ENCODE data around the gene C6orf89.
A peak's percentile ranks its signal among the peaks of the same experiment; 100 is the strongest.

The C6orf89 gene

GRCh38 chr6:36975231-36976006, 89.7 kb downstream of the C6orf89 start:
- no peak for DNase-seq (ENCODE audit: low read depth)
- TF ChIP-seq CTCF (IDR thresholded peaks at IDR 0.05; ENCODE audit: low read depth, low read length, missing control alignments), result no peak
- H3K4me3 ChIP-seq (ENCODE audit: low read depth, low read length), result no peak overlapping the region

DNA sequence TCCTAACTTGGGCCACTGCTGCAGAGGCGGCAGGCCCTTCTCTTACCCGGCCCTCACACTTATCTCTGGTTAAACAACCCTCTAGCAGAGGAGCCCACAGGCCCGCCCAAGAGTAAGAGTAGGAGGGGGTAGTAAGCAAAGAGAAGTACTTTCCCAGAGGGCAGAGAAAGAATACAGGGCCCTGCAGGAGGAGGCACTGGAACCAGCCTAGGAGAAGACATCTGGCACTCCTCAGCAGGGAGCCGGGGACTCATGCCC, 90.2 kb downstream of the C6orf89 start:
- H3K4me3 ChIP-seq (ENCODE audit: low read depth, low read length), result no peak overlapping the region
- DNase-seq (ENCODE audit: low read depth), result no peak
- no peak for TF ChIP-seq CTCF (IDR thresholded peaks at IDR 0.05; ENCODE audit: low read depth, low read length, missing control alignments)

DNA sequence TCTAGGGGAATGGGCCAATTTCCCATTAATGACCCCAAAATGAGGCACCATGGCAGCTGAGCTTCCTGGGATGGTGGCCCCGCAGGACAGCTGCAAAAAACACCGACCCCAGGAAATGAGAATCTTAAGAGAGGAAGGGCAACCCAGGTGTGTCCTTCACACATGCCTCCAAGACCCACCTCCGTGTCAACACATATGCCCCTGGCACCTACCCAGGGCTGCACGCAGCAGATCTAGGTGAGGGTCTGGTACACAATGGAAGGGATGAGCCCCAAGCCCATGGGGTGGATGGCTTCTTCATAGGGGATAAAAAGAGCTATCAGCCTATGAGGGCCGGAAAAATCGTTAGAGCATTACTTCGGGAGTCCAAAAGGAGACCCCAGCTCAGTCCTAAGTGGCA, 90.8 kb downstream of the C6orf89 start:
- no peak for TF ChIP-seq CTCF (IDR thresholded peaks at IDR 0.05; ENCODE audit: low read depth, low read length, missing control alignments)

DNA sequence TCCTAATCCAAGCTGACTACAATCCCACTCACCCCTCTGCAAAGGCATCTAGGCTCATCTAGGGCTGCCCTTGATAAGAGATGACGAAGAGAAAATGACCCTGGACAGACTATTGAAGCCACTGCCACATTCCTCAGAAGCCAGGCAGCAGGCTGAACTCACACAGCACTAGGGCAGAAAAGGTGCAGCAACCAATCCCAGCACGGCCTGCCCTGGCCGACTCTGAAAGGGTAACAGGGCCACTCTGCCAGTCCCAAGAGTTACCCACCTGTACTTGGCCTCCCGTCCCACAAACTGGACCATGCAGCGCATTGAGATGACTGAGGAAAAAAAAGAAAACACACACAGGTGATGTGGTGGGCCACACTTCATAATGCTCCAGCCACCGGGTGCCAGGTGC, 91.2 kb downstream of the C6orf89 start:
- TF ChIP-seq CTCF (IDR thresholded peaks at IDR 0.05; ENCODE audit: low read depth, low read length, missing control alignments), result no peak
- no peak for DNase-seq (ENCODE audit: low read depth)
- H3K4me3 ChIP-seq (ENCODE audit: low read depth, low read length), result no peak overlapping the region

More for the DNA sequence above, 90.8 kb downstream of the C6orf89 start:
- no peak for DNase-seq (ENCODE audit: low read depth)
- no peak overlapping the region for H3K4me3 ChIP-seq (ENCODE audit: low read depth, low read length)

DNA sequence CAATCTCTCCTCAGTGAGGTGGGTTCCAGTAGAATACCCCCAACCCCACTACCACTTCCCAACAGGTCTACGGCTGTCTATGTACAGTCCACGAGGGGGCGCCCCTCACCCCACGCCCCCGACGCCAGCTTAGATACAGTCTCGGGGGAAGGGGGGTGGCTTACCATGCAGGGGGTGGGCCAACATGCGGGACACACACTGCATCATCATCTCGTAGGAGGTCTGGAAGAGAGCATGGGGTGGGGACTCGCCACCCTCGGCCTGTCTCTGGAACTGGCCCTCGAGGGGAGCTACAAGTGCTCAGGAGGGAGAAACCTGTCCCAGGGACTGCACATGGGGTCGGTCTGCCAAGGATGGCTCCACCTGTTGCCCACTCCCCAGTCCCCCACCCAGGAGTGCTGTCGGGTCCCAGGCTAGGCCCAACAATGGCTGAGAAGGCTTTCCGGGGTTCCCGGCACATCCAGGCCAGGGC, 91.8 kb downstream of the C6orf89 start:
- H3K4me3 ChIP-seq (ENCODE audit: low read depth, low read length), result no peak overlapping the region
- TF ChIP-seq CTCF (IDR thresholded peaks at IDR 0.05; ENCODE audit: low read depth, low read length, missing control alignments), result peak; percentile 66
- DNase-seq (ENCODE audit: low read depth), result no peak
